Measurements from ENCODE around the gene SVIL. TPM values are rescaled to one million over a fixed set of nuclear protein-coding genes. Genes with fewer than 3 reads are reported as not detected.

The SVIL gene
- total RNA-seq, 2 donors from 2014 or later, result 349 to 483 TPM

DNA sequence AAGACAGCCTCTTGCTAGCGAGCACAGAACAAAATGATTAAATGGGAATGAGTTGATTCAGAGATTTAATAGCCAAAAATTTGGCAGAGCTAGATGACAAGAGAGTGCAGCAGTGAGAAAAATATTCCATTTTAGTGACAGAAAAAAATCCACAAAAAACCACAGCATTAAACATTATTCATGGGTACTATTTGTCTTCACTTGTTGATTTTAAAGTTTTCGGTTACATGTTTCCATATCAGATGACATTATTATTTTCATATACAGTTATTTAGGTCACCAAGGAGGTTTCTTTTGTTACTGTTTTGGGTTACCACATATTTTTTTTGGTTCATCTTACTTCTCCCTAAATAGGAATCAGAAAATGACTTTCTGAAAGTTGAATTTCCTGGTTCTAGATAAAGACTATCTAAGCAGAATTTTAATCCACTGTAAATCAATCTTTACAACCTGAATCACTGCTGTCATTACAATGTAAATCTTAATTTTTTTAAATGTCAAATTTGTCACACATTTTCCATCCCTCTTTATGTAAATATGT lies 87.9 kb downstream of the SVIL start:
- Histone ChIP-seq H3K27me3 (replicated peaks; ENCODE audit: insufficient read depth) (no peaks in the 10 kb centered on the region), H3K4me3 (no peak overlapping the region), H3K4me1 (ENCODE audit: control insufficient read depth in 1 of 2, low read depth in 2 of 2) (peaks cover 31 to 66% of the 10 kb centered on the region in 2 donors), H3K27ac (peak overlapping the region in 1 of 2 donors; percentile 26), H3K9me3 (no peaks in the 10 kb centered on the region), H3K36me3 (peaks cover 29% of the 10 kb centered on the region)
- ATAC-seq (ENCODE audit: insufficient number of reproducible peaks, low FRiP score, low read depth), result no peak
- TF ChIP-seq, protein P1, sequence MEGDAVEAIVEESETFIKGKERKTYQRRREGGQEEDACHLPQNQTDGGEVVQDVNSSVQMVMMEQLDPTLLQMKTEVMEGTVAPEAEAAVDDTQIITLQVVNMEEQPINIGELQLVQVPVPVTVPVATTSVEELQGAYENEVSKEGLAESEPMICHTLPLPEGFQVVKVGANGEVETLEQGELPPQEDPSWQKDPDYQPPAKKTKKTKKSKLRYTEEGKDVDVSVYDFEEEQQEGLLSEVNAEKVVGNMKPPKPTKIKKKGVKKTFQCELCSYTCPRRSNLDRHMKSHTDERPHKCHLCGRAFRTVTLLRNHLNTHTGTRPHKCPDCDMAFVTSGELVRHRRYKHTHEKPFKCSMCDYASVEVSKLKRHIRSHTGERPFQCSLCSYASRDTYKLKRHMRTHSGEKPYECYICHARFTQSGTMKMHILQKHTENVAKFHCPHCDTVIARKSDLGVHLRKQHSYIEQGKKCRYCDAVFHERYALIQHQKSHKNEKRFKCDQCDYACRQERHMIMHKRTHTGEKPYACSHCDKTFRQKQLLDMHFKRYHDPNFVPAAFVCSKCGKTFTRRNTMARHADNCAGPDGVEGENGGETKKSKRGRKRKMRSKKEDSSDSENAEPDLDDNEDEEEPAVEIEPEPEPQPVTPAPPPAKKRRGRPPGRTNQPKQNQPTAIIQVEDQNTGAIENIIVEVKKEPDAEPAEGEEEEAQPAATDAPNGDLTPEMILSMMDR (IDR thresholded peaks at IDR 0.05), result no peak
- no peak for DNase-seq (ENCODE audit: low spot score)

DNA sequence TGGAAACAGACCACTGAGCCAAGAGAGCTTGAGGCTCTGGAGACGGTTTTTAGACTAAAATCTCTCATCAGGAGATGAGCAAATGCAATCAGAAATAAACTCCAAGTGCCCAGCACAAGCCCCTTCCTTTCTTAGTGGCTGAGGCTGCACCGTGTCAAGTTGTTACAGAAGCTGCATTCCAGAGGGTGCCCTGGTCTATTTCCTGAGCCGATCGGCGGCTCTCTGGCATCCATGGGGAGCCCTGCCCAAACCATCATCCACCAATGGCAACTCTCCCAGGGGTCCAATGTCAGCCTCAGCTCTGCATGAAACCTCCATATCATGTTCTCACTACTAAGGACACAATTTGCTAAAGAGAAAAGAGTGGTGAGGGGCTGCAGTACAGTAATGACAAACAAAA lies 89.6 kb downstream of the SVIL start:
- Histone ChIP-seq H3K9me3 (no peaks in the 10 kb centered on the region), H3K4me3 (peak overlapping the region; percentile 10), H3K27me3 (replicated peaks; ENCODE audit: insufficient read depth) (no peaks in the 10 kb centered on the region), H3K36me3 (peaks cover 18% of the 10 kb centered on the region), H3K27ac (peak overlapping the region in 1 of 2 donors; percentile 13), H3K4me1 (ENCODE audit: control insufficient read depth in 1 of 2, low read depth in 2 of 2) (peaks cover 31 to 81% of the 10 kb centered on the region in 2 donors)
- ATAC-seq (ENCODE audit: insufficient number of reproducible peaks, low FRiP score, low read depth), result no peak
- TF ChIP-seq, protein P1 (IDR thresholded peaks at IDR 0.05), result no peak
- no peak for DNase-seq (ENCODE audit: low spot score)

DNA sequence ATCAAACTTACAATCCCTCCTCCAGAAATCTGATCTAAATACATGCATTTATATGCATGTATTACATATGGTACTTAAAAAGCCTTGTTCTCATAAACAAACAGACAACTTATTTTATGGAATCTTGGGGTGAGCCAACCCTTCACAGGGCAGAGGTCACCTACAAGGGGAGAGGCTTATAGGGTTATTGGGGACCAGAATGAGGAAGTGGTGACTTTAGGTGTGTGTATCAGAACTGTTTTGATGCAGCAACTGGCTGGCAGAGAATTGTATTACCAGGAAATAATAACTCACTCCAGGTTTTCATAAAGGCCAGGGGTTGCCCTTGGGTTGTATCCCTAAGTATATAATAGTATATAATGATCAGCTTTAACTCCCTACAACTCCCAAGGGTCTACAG lies 91.1 kb downstream of the SVIL start:
- Histone ChIP-seq H3K4me1 (ENCODE audit: control insufficient read depth in 1 of 2, low read depth in 2 of 2) (peaks cover 31 to 89% of the 10 kb centered on the region in 2 donors), H3K36me3 (peaks cover 20% of the 10 kb centered on the region), H3K27me3 (replicated peaks; ENCODE audit: insufficient read depth) (no peaks in the 10 kb centered on the region), H3K9me3 (no peaks in the 10 kb centered on the region), H3K4me3 (no peak overlapping the region), H3K27ac (peak overlapping the region in 1 of 2 donors; percentile 10)
- ATAC-seq (ENCODE audit: insufficient number of reproducible peaks, low FRiP score, low read depth), result no peak
- no peak for DNase-seq (ENCODE audit: low spot score)
- TF ChIP-seq, protein P1 (IDR thresholded peaks at IDR 0.05), result no peak

DNA sequence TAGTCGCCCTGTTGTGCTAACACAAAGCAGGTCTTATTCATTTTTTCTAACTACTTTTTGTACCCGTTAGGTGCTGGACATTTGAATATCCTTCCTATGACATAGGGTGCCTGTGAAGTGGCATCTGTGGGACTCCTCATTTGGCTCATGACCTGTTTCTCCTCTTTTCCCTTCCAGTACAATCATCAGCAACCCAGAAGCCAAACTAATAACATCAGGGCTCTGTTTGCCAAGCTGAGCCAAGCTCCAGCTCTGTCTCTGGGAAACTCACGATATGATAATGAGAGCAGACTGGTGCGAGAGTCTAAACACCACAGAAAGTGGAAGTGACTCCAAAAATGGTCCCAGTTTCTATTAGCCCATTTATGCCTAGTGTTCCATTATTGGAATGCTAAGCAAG lies 92.0 kb downstream of the SVIL start:
- ATAC-seq (ENCODE audit: insufficient number of reproducible peaks, low FRiP score, low read depth) (no peak), DNase-seq (ENCODE audit: low spot score) (no peak)
- peaks cover 27 to 90% of the 10 kb centered on the region in 2 donors for H3K4me1 ChIP-seq (ENCODE audit: control insufficient read depth in 1 of 2, low read depth in 2 of 2)
- H3K27ac ChIP-seq, result peak overlapping the region in 1 of 2 donors; percentile 32
- TF ChIP-seq, protein P1 (IDR thresholded peaks at IDR 0.05), result no peak
- H3K4me3 ChIP-seq, result no peak overlapping the region
- no peaks in the 10 kb centered on the region for H3K9me3 ChIP-seq
- no peaks in the 10 kb centered on the region for H3K27me3 ChIP-seq (replicated peaks; ENCODE audit: insufficient read depth)
- H3K36me3 ChIP-seq, result peaks cover 22% of the 10 kb centered on the region

DNA sequence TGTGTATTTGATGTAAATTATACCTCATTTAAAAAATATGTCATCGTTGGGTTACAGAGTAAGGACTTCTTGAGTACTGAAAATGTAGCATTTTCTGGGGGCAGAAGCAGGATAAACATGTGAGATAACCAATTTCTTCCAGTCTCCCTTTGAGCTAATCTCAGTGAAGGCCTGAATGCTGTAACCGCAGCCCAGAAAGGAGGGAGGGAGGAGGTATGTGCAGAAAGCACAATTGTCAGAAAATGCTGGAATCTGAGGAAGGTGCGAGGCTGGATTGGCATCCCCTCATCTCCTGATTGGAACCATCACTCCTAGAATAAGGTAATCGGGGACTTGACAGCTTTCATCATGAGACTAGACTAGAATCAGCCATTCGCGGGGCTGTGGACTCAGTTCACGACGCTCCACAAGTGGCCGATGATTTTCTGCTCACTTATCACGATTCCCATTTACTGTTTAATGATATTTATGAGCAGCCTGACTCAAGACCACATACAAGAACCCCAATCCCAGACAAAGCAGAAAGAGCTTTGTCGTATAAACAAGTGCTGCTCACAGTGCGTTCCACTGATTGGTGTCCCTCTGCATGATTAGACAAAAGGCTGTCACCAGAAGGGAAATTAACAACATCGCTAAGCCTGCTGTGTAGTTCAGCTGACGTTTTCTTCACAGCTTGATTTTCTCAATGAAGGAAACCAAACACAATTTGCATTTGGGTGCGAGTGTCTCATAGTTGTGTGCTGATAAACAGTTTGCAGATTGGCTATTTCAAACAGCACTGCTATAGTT lies 93.2 kb downstream of the SVIL start:
- no peak for DNase-seq (ENCODE audit: low spot score)
- ATAC-seq (ENCODE audit: insufficient number of reproducible peaks, low FRiP score, low read depth), result no peak
- Histone ChIP-seq H3K36me3 (peaks cover 22% of the 10 kb centered on the region), H3K27ac (no peak overlapping the region), H3K27me3 (replicated peaks; ENCODE audit: insufficient read depth) (no peaks in the 10 kb centered on the region), H3K4me1 (ENCODE audit: control insufficient read depth in 1 of 2, low read depth in 2 of 2) (peaks cover 16 to 87% of the 10 kb centered on the region in 2 donors), H3K4me3 (no peak overlapping the region), H3K9me3 (no peaks in the 10 kb centered on the region)
- TF ChIP-seq, protein P1 (IDR thresholded peaks at IDR 0.05), result no peak

Measured in thoracic aorta (tissue), 2 donors.